Measurements from ENCODE around the gene RIPOR3.
A peak's percentile ranks its signal among the peaks of the same experiment; 100 is the strongest.
"Not testable (repeated sequence)": the region's sequence is repeated elsewhere in the genome, so short reads cannot be mapped to it uniquely, and the experiment has no call there.

The RIPOR3 gene

GRCh38 chr20:50628853-50629669 lies 62.3 kb downstream of the RIPOR3 start:
- no peak for DNase-seq

- no peak for DNase-seq
These were observed 63.0 kb downstream of the RIPOR3 start for GRCh38 chr20:50628332-50628731.

DNA sequence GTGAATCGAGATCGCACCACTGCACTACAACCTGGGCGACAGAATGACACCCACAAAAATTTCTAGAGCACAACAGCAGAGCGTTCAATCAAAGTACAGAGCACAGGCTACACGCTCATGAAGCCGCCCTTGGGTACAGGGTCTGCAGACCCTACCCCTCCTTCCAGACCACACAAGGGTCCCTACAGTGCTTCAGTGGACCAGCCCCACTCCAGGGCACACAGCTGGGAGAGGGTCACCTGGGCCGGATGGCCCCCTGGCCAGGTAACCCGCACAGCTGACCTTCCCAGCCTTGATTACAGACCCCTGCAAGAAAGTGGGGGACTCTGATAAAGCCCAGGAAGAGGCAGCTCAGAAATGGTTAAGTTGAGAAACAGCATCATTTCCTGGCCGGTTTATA lies 63.6 kb downstream of the RIPOR3 start:
- no peak for DNase-seq

GRCh38 chr20:50625986-50626677 lies 65.2 kb downstream of the RIPOR3 start:
- DNase-seq: peak; percentile 28

- no peak for DNase-seq
These were observed 66.9 kb downstream of the RIPOR3 start for GRCh38 chr20:50624351-50625016.

- no peak for DNase-seq
These were observed 70.2 kb downstream of the RIPOR3 start for GRCh38 chr20:50621068-50621665.

- not testable (repeated sequence) for DNase-seq
These were observed 70.9 kb downstream of the RIPOR3 start for GRCh38 chr20:50620459-50620858.

- no peak for DNase-seq
These were observed 72.8 kb downstream of the RIPOR3 start for GRCh38 chr20:50618537-50618936.

GRCh38 chr20:50617022-50617421 lies 74.3 kb downstream of the RIPOR3 start:
- DNase-seq: no peak

DNA sequence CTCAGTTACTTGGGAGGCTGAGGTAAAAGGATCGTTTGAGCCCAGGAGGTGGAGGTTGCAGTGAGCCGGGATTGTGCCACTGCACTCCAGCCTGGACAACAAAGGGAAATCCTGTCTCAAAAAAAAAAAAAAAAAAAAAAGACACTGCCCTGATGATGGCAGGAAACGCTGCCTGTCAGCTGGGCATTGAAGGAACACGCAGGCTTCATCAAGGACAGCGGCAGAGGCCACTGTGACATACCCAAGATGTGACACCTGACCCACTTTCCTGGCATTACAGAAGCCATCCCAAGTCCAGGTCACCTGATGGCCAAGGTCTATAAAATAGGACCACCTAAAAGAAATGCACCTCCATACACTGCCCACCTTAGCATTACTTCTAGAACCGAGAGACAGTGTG lies 75.9 kb downstream of the RIPOR3 start:
- no peak for DNase-seq

DNA sequence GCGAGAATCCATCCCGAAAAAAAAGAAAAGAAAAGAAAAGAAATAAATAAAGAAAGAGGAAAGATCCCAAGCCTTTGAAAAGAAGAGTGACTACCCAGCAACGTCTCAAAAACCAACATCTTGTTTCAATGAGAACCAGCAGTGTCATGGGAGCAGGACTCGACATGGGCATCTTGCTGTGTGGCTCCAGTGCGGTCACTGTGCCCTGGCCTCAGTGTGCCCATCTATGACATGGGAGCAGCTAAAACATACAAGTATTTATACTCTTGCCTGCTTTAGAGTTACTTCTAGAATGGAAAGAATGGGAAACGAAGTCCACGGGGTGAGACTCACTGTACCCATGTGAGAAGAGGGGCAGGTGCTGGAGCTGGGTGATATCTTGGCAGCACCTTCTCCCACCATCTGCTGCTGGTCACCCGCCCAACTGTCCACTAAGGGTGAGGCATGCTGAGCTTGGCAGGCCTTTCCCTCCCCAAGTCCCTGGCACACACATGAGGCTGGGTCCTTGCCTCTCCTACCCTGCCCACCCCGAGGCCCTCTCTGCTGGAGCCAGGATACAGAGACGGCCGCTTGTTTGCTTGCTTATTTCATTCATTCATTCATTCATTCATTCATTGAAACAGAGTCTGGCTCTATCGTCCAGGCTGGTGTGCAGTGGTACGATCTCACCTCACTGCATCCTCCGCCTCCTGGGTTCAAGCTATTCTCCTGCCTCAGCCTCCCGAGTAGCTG lies 77.7 kb downstream of the RIPOR3 start:
- DNase-seq: no peak

- DNase-seq: no peak
These were observed 80.1 kb downstream of the RIPOR3 start for GRCh38 chr20:50611128-50611810.

- no peak for DNase-seq
These were observed 81.1 kb downstream of the RIPOR3 start for GRCh38 chr20:50610212-50610718.

DNA sequence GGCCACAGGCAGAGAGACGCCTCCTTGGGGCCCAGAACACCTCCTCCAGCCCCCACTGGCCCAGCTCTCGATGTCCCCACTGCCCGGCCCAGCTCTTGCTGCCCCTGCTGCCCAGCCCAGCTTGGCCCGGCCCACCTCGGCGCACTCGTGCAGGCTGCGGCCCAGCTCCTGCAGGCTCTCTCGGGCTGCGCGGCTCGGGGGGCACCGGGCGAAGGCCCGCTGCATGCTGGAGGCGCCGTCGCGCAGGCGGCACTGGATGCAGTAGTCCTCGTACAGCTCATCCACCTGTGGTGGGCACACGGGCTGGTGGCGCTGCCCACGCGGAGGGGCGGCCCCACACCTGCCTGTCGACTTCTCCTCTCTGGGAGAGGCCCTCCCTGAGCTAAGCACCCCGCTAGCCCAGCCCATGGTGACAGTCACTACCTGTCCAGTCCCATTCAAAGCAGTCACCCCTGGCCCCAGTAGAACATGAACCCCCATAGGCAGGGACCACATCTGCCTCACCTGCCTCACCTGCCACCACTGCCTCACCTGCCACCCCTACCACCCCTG lies 81.8 kb downstream of the RIPOR3 start:
- no peak for DNase-seq

- DNase-seq: no peak
These were observed 82.6 kb downstream of the RIPOR3 start for GRCh38 chr20:50608750-50609104.

DNA sequence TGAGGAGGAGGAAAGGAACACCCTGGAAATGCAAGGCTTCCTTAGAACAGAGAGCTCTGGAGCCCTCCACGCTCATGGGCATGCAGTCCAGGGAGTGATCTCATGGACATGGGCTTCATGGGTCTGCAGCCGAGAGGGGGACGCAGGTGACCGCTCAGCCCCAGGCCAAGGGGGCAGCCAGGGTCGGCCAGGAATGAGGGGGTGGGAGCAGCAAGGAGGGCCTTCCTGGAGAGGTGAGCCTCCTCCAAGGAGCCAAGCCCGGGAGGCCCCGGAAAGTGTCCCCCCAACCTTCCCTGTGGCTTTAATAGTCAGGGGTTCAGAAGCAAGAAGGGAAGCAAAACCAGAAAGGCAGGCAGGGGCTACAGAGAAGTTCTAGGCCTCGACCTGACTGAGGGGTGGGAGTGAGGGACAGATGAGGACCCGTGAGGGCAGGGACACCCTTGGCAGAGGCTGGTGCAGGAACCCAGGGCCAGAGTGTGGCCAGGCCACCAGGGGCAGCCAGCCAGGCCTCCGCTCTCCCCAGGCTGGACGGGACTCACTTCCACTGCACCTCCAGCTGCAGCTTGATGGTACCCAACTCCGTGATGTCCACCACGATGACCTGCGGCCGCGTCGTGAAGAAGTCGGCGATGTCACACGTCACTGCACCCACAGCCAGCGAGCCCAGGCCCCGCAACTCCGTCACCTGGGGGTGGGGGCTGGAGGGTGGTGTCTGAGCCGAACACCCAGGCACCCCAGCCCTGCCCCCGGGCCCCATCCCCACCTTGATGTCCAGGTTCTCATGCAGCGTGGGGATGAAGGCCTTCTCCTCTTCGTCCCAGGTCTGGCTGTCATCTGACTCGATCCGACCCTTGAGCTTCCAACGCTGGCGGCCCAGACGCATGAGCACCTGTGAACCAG lies 83.2 kb downstream of the RIPOR3 start:
- DNase-seq: no peak

GRCh38 chr20:50607436-50607835 lies 83.9 kb downstream of the RIPOR3 start:
- DNase-seq: no peak

DNA sequence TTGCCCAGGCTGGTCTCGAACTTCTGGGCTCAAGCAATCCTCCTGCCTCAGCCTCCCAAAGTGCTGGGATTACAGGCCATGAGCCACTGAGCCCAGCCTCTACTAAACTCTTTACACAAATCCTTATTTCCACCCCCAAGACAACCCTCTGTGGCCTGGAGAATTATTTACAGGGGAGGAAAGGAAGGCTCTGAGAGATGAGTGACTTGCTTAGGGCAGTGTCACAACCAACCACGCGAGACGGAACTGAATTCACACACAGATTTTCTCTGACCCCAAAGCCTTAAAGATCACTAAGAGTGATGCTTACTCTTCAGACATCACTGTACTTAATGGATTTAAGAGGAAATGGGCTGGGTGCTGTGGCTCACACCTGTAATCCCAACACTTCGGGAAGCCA lies 86.2 kb downstream of the RIPOR3 start:
- no peak for DNase-seq

GRCh38 chr20:50604451-50604850 lies 86.9 kb downstream of the RIPOR3 start:
- DNase-seq: no peak

GRCh38 chr20:50602432-50603088 lies 88.8 kb downstream of the RIPOR3 start:
- DNase-seq: no peak
